GM23338 (cell line): ENCODE data around the gene SLC25A26. TPM values are rescaled to one million over a fixed set of nuclear protein-coding genes. Genes with fewer than 3 reads are reported as not detected.

Source experiments
- ATAC-seq: fragments of 200-7000 bp; cut with Tn5 transposase; 3 replicates; pipeline ENCODE4 v1.9.1; 2020
- DNase-seq: peaks from one replicate; pipeline ENCODE4 v3.0.0-alpha.2; 2015; ENCODE audit warnings: low spot score
- H2AFZ ChIP-seq: fragments of 200-600 bp; sonication (generic); 2 replicates; pipeline ENCODE4 v1.8.0; 2016; ENCODE audit warnings: antibody characterized with exemption, mild to moderate bottlenecking, moderate library complexity
- H3F3A ChIP-seq: fragments of 200-600 bp; sonication (generic); replicated peaks from 2 replicates; pipeline ENCODE4 v1.8.0; 2017; ENCODE audit warnings: antibody characterized with exemption, mixed run types, low read depth
- H3K27ac ChIP-seq: fragments of 200-600 bp; sonication (generic); 2 replicates; pipeline ENCODE4 v1.6.1; 2016; ENCODE audit warnings: low read depth
- H3K27me3 ChIP-seq: fragments of 200-600 bp; sonication (generic); 2 replicates; pipeline ENCODE4 v1.8.0; 2016; ENCODE audit warnings: mild to moderate bottlenecking, mixed run types, moderate library complexity; ENCODE audit not compliant: insufficient read depth
- H3K36me3 ChIP-seq: fragments of 200-600 bp; sonication (generic); 2 replicates; pipeline ENCODE4 v1.8.0; 2016; ENCODE audit warnings: mild to moderate bottlenecking; ENCODE audit not compliant: insufficient read depth
- H3K4me1 ChIP-seq: fragments of 200-600 bp; sonication (generic); 2 replicates; pipeline ENCODE4 v1.8.0; 2016; ENCODE audit warnings: mild to moderate bottlenecking, moderate library complexity; ENCODE audit not compliant: insufficient read depth
- H3K4me2 ChIP-seq: fragments of 200-600 bp; sonication (generic); 2 replicates; pipeline ENCODE4 v1.7.1; 2017; ENCODE audit warnings: mixed run types
- H3K4me3 ChIP-seq: fragments of 200-600 bp; sonication (generic); 2 replicates; pipeline ENCODE4 v1.6.1; 2016; ENCODE audit warnings: mixed run types
- H3K79me2 ChIP-seq: fragments of 200-600 bp; sonication (generic); replicated peaks from 2 replicates; pipeline ENCODE4 v1.8.0; 2017; ENCODE audit warnings: mild to moderate bottlenecking; ENCODE audit not compliant: insufficient read depth
- H3K9me2 ChIP-seq: fragments of 200-600 bp; sonication (generic); 2 replicates; pipeline ENCODE4 v1.8.0; 2017; ENCODE audit not compliant: insufficient read depth
- H4K20me1 ChIP-seq: fragments of 200-600 bp; sonication (generic); replicated peaks from 2 replicates; pipeline ENCODE4 v1.8.0; 2017; ENCODE audit warnings: mild to moderate bottlenecking; ENCODE audit not compliant: insufficient read depth
- H3K27ac Mint-ChIP-seq: 2 replicates; pipeline ENCODE4 v1.8.0; 2020; ENCODE audit warnings: inconsistent platforms, mild to moderate bottlenecking, moderate library complexity, mixed read lengths
- H3K27me3 Mint-ChIP-seq: 3 replicates; pipeline ENCODE4 v1.8.0; 2022; ENCODE audit warnings: low read depth, mild to moderate bottlenecking, moderate library complexity, mixed read lengths, inconsistent platforms; ENCODE audit not compliant: insufficient read depth, poor library complexity
- H3K36me3 Mint-ChIP-seq: 3 replicates; pipeline ENCODE4 v1.8.0; 2021; ENCODE audit warnings: low read depth, mild to moderate bottlenecking, inconsistent platforms, moderate library complexity, mixed read lengths
- H3K4me1 Mint-ChIP-seq: 3 replicates; pipeline ENCODE4 v1.8.0; 2020; ENCODE audit warnings: mild to moderate bottlenecking, inconsistent platforms, mixed read lengths
- H3K4me3 Mint-ChIP-seq: 3 replicates; pipeline ENCODE4 v1.8.0; 2021; ENCODE audit warnings: moderate library complexity, mild to moderate bottlenecking, inconsistent platforms, mixed read lengths
- H3K9me3 Mint-ChIP-seq: 3 replicates; pipeline ENCODE4 v1.8.0; 2020; ENCODE audit warnings: moderate library complexity, mild to moderate bottlenecking, inconsistent platforms, mixed read lengths
- CREB1 ChIP-seq: fragments of 250-450 bp; sonication (Bioruptor Pico); IDR thresholded peaks from 2 replicates; pipeline ENCODE4 v1.5.0; 2020; ENCODE audit warnings: low read depth, mild to moderate bottlenecking, moderate library complexity
- ETS1 ChIP-seq: IDR thresholded peaks from 2 replicates; pipeline ENCODE4 v1.6.1; 2016; ENCODE audit warnings: antibody characterized with exemption
- EZH2 ChIP-seq: fragments of 200-600 bp; sonication (generic); IDR thresholded peaks from one replicate; pipeline ENCODE4 v1.8.0; 2017; ENCODE audit warnings: antibody characterized with exemption, mild to moderate bottlenecking, low read depth; ENCODE audit not compliant: unreplicated experiment
- NANOG ChIP-seq: IDR thresholded peaks from 2 replicates; pipeline ENCODE4 v1.6.1; 2016; ENCODE audit warnings: antibody characterized with exemption, borderline replicate concordance
- ZNF114 ChIP-seq: fragments of 250-450 bp; sonication (Bioruptor Pico); IDR thresholded peaks from 2 replicates; pipeline ENCODE4 v1.5.0; 2020; ENCODE audit warnings: mild to moderate bottlenecking, moderate library complexity
- polyA plus RNA-seq: library from polyadenylated mRNA; unstranded; fragments of >200 nt; fragmentation: Nextera tagmentation; extraction: Ambion mirVana; gene quantifications from 2 replicates; pipeline ENCODE4 v1.2.1, GENCODE V29; 2016
- total RNA-seq: library from RNA; depleted of rRNA; stranded (reverse); fragments of >200 nt; shearing (Covaris generic); gene quantifications from 2 replicates; pipeline ENCODE4 v1.2.3, GENCODE V29; 2014
- TF ChIP-seq, protein P1 (sequence below): IDR thresholded peaks from one replicate; pipeline ENCODE4 v1.6.1; 2018; ENCODE audit warnings: antibody characterized with exemption; ENCODE audit not compliant: unreplicated experiment
- TF ChIP-seq, protein P2 (sequence below), 2 experiments: fragments of 200-600 bp in 1 of 2; sonication (generic) in 1 of 2; conservative IDR thresholded peaks; 2 replicates each; pipeline versions ENCODE4 v1.5.1 to v1.6.1; 2016 to 2017; ENCODE audit warnings: antibody characterized with exemption in 2 of 2, low read depth in 2 of 2, mild to moderate bottlenecking in 2 of 2, moderate library complexity in 1 of 2

SLC25A26 gene
- total and polyA plus RNA-seq, 2 experiments from 2014 or later, result 24.8 to 40.2 TPM

- H3K9me2 ChIP-seq, result no peaks in the 10 kb centered on the region
- H3K27ac ChIP-seq, result no peak overlapping the region
- ATAC-seq, result peak; percentile 51; the same call in 1 of the 3 replicates
- H3K27me3 Mint-ChIP-seq, result peaks cover 2% of the 10 kb centered on the region
- H3F3A ChIP-seq, result no peaks in the 10 kb centered on the region
- no peaks in the 10 kb centered on the region for H4K20me1 ChIP-seq
- H3K36me3 ChIP-seq, result no peaks in the 10 kb centered on the region
- no peak overlapping the region for H3K27ac Mint-ChIP-seq
- no peak overlapping the region for H2AFZ ChIP-seq
- H3K36me3 Mint-ChIP-seq, result peaks cover 19% of the 10 kb centered on the region
- H3K4me3 ChIP-seq, result no peak overlapping the region
- no peaks in the 10 kb centered on the region for H3K9me3 Mint-ChIP-seq
- TF ChIP-seq CREB1 (CRISPR knock-in tag) (no peak), ETS1 (no peak), ZNF114 (CRISPR knock-in tag) (no peak)
- TF ChIP-seq, protein P1, sequence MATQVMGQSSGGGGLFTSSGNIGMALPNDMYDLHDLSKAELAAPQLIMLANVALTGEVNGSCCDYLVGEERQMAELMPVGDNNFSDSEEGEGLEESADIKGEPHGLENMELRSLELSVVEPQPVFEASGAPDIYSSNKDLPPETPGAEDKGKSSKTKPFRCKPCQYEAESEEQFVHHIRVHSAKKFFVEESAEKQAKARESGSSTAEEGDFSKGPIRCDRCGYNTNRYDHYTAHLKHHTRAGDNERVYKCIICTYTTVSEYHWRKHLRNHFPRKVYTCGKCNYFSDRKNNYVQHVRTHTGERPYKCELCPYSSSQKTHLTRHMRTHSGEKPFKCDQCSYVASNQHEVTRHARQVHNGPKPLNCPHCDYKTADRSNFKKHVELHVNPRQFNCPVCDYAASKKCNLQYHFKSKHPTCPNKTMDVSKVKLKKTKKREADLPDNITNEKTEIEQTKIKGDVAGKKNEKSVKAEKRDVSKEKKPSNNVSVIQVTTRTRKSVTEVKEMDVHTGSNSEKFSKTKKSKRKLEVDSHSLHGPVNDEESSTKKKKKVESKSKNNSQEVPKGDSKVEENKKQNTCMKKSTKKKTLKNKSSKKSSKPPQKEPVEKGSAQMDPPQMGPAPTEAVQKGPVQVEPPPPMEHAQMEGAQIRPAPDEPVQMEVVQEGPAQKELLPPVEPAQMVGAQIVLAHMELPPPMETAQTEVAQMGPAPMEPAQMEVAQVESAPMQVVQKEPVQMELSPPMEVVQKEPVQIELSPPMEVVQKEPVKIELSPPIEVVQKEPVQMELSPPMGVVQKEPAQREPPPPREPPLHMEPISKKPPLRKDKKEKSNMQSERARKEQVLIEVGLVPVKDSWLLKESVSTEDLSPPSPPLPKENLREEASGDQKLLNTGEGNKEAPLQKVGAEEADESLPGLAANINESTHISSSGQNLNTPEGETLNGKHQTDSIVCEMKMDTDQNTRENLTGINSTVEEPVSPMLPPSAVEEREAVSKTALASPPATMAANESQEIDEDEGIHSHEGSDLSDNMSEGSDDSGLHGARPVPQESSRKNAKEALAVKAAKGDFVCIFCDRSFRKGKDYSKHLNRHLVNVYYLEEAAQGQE, result no peak
- TF ChIP-seq, protein P2, sequence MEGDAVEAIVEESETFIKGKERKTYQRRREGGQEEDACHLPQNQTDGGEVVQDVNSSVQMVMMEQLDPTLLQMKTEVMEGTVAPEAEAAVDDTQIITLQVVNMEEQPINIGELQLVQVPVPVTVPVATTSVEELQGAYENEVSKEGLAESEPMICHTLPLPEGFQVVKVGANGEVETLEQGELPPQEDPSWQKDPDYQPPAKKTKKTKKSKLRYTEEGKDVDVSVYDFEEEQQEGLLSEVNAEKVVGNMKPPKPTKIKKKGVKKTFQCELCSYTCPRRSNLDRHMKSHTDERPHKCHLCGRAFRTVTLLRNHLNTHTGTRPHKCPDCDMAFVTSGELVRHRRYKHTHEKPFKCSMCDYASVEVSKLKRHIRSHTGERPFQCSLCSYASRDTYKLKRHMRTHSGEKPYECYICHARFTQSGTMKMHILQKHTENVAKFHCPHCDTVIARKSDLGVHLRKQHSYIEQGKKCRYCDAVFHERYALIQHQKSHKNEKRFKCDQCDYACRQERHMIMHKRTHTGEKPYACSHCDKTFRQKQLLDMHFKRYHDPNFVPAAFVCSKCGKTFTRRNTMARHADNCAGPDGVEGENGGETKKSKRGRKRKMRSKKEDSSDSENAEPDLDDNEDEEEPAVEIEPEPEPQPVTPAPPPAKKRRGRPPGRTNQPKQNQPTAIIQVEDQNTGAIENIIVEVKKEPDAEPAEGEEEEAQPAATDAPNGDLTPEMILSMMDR (conservative IDR thresholded peaks at IDR 0.05; ENCODE audit: low read depth in 2 of 2), result peak; percentile 53 to 59
- H3K4me1 ChIP-seq, result peaks cover 8% of the 10 kb centered on the region; the same call in 1 of the 2 replicates
- H3K4me2 ChIP-seq, result no peak overlapping the region
- no peak overlapping the region for H3K4me3 Mint-ChIP-seq
- DNase-seq, result peak; percentile 87
- no peaks in the 10 kb centered on the region for H3K27me3 ChIP-seq
- peaks cover 10% of the 10 kb centered on the region; the same call in 2 of the 3 replicates for H3K4me1 Mint-ChIP-seq
- H3K79me2 ChIP-seq, result peaks cover 46% of the 10 kb centered on the region
Observed at GRCh38 chr3:66236281-66236680, 15.5 kb downstream of the SLC25A26 start.

GRCh38 chr3:66237552-66237951 lies 16.8 kb downstream of the SLC25A26 start:
- Histone ChIP-seq H4K20me1 (no peaks in the 10 kb centered on the region; the same call in 1 of the 2 replicates), H3K4me2 (no peak overlapping the region), H3K79me2 (peaks cover 39% of the 10 kb centered on the region), H2AFZ (no peak overlapping the region), H3F3A (no peaks in the 10 kb centered on the region), H3K36me3 (no peaks in the 10 kb centered on the region), H3K4me3 (no peak overlapping the region), H3K27ac (peak overlapping the region; percentile 48), H3K27me3 (no peaks in the 10 kb centered on the region), H3K4me1 (peaks cover 13% of the 10 kb centered on the region), H3K9me2 (no peaks in the 10 kb centered on the region)
- Mint-ChIP-seq H3K4me3 (no peak overlapping the region), H3K36me3 (peaks cover 19% of the 10 kb centered on the region), H3K9me3 (no peaks in the 10 kb centered on the region), H3K27me3 (peaks cover 2% of the 10 kb centered on the region), H3K27ac (0 out of 2 replicates have a peak overlapping the region, but pooled peaks have one; percentile 19), H3K4me1 (peaks cover 16% of the 10 kb centered on the region; the same call in 2 of the 3 replicates)
- DNase-seq, result peak; percentile 9
- no peak for ATAC-seq
- TF ChIP-seq EZH2 (no peak), ZNF114 (CRISPR knock-in tag) (no peak), NANOG (no peak)
